Common myeloid progenitor, CD34-positive (primary cell): ENCODE data around the gene WDR43.

Source experiments
- CTCF ChIA-PET: fragments of 350-600 bp; sonication (Branson Sonifier 250); formaldehyde crosslinking; loops from one replicate; lab custom pipeline; 2021; ENCODE audit warnings: antibody characterized with exemption; lab: Charles Lee
- POLR2A ChIA-PET: fragments of 350-600 bp; sonication (Branson Sonifier 250); formaldehyde crosslinking; loops from one replicate; lab custom pipeline; 2021; ENCODE audit warnings: antibody characterized with exemption; lab: Charles Lee
- DNase-seq, 3 donors: peaks; one replicate each; pipeline versions ENCODE4 v3.0.0 to v3.0.0-alpha.2; 2013
- H3K27ac ChIP-seq, 2 experiments: 1 replicate in 1 of 2; 2 replicates in 1 of 2; pipeline ENCODE4 v1.7.0; 2013; ENCODE audit warnings: inconsistent platforms in 2 of 2, low read length in 2 of 2, mild to moderate bottlenecking in 2 of 2, low read depth in 1 of 2, moderate library complexity in 1 of 2; ENCODE audit not compliant: severe bottlenecking in 2 of 2, insufficient read depth in 1 of 2, poor library complexity in 1 of 2
- H3K27me3 ChIP-seq, 5 experiments: replicated peaks in 2 of 5; 1 replicate in 3 of 5; 2 replicates in 2 of 5; pipeline versions ENCODE4 v1.6.1 to v1.7.0; 2013; ENCODE audit warnings: low read length in 4 of 5, mild to moderate bottlenecking in 2 of 5, moderate library complexity in 2 of 5, inconsistent platforms in 1 of 5; ENCODE audit not compliant: insufficient read depth in 5 of 5, control insufficient read depth in 4 of 5
- H3K36me3 ChIP-seq, 4 experiments: 1 replicate in 2 of 4; 2 replicates in 2 of 4; pipeline versions ENCODE4 v1.6.1 to v1.7.0; 2013; ENCODE audit warnings: low read length in 3 of 4, control low read depth in 1 of 4, mild to moderate bottlenecking in 1 of 4; ENCODE audit not compliant: control insufficient read depth in 4 of 4, insufficient read depth in 4 of 4
- H3K4me1 ChIP-seq, 4 experiments: 1 replicate in 3 of 4; 2 replicates in 1 of 4; pipeline versions ENCODE4 v1.6.1 to v1.7.1; 2013; ENCODE audit warnings: low read length in 3 of 4, mild to moderate bottlenecking in 3 of 4, control low read depth in 1 of 4, inconsistent platforms in 1 of 4, moderate library complexity in 1 of 4; ENCODE audit not compliant: control insufficient read depth in 4 of 4, insufficient read depth in 4 of 4; ENCODE audit errors: control extremely low read depth in 1 of 4
- H3K4me3 ChIP-seq, 7 experiments: 1 replicate in 4 of 7; 2 replicates in 3 of 7; pipeline versions ENCODE4 v1.5.1 to v1.7.0; 2013; ENCODE audit warnings: mild to moderate bottlenecking in 7 of 7, low read length in 6 of 7, moderate library complexity in 6 of 7, inconsistent platforms in 2 of 7, low read depth in 2 of 7, control low read depth in 1 of 7; ENCODE audit not compliant: insufficient read depth in 4 of 7, control insufficient read depth in 1 of 7; ENCODE audit errors: extremely low read depth in 1 of 7
- H3K9me3 ChIP-seq, 5 experiments: 1 replicate in 4 of 5; 2 replicates in 1 of 5; pipeline versions ENCODE4 v1.6.1 to v1.7.1; 2013; ENCODE audit warnings: low read length in 4 of 5, mild to moderate bottlenecking in 2 of 5, inconsistent platforms in 1 of 5, low read depth in 1 of 5, moderate library complexity in 1 of 5; ENCODE audit not compliant: control insufficient read depth in 4 of 5, insufficient read depth in 2 of 5; ENCODE audit errors: control extremely low read depth in 1 of 5
- WGBS: methylation state at CpG from one replicate; pipeline ENCODE4 v1.1.5; 2013; ENCODE audit not compliant: insufficient coverage; 5-methylcytosine and 5-hydroxymethylcytosine counted together

WDR43 gene

GRCh38 chr2:28927878-28928277 is 33.4 kb downstream of the WDR43 start:
- ChIA-PET POLR2A (no interaction called here), CTCF (interaction anchor here (1.6 kb wide), 1 partner anchor 10 kb away, joined by 5 read pairs; no protein-coding TSS in a partner anchor)
- no peaks in the 10 kb centered on the region for H3K9me3 ChIP-seq
- peaks cover 23 to 93% (median 65%) of the 10 kb centered on the region in 4 experiments for H3K36me3 ChIP-seq
- peaks cover 0 to 2% (median under 1%) of the 10 kb centered on the region in 4 experiments for H3K4me1 ChIP-seq
- WGBS: 100% methylated on average over 1 of the region's 1 CpG
- no peak overlapping the region for H3K27ac ChIP-seq
- no peak overlapping the region for H3K4me3 ChIP-seq
- DNase-seq: no peak
- H3K27me3 ChIP-seq: no peaks in the 10 kb centered on the region

- H3K27ac ChIP-seq: no peak overlapping the region
- ChIA-PET POLR2A (interaction anchor here (1.3 kb wide), 1 partner anchor 13 kb away, joined by 4 read pairs; no protein-coding TSS in a partner anchor), CTCF (interaction anchor here (1.3 kb wide), 1 partner anchor 34 kb away, joined by 4 read pairs; no protein-coding TSS in a partner anchor)
- H3K4me3 ChIP-seq: no peak overlapping the region
- H3K4me1 ChIP-seq: peaks cover 0 to 2% (median under 1%) of the 10 kb centered on the region in 4 experiments
- H3K27me3 ChIP-seq: no peaks in the 10 kb centered on the region
- WGBS: no CpG with 5 or more reads among the region's 4 CpGs
- no peak for DNase-seq
- H3K9me3 ChIP-seq: no peaks in the 10 kb centered on the region
- H3K36me3 ChIP-seq: peaks cover 17 to 89% (median 59%) of the 10 kb centered on the region in 4 experiments
Observed at GRCh38 chr2:28929581-28929980, 35.1 kb downstream of the WDR43 start.

GRCh38 chr2:28930205-28930604 is 35.7 kb downstream of the WDR43 start:
- CTCF ChIA-PET: interaction anchor here (1.3 kb wide), 1 partner anchor 35 kb away, joined by 4 read pairs; no protein-coding TSS in a partner anchor
- no peak overlapping the region for H3K27ac ChIP-seq
- DNase-seq: no peak
- peaks cover 15 to 90% (median 60%) of the 10 kb centered on the region in 4 experiments for H3K36me3 ChIP-seq
- WGBS: no CpG with 5 or more reads among the region's 1 CpG
- POLR2A ChIA-PET: no interaction called here
- peaks cover 0 to 2% (median under 1%) of the 10 kb centered on the region in 4 experiments for H3K4me1 ChIP-seq
- H3K27me3 ChIP-seq: no peaks in the 10 kb centered on the region
- no peaks in the 10 kb centered on the region for H3K9me3 ChIP-seq
- no peak overlapping the region for H3K4me3 ChIP-seq

GRCh38 chr2:28934769-28935168 is 40.3 kb downstream of the WDR43 start:
- Histone ChIP-seq H3K4me3 (no peak overlapping the region), H3K27ac (peak overlapping the region; percentile 41 to 42), H3K36me3 (peaks cover 8 to 88% (median 62%) of the 10 kb centered on the region in 4 experiments), H3K27me3 (no peaks in the 10 kb centered on the region), H3K9me3 (no peaks in the 10 kb centered on the region), H3K4me1 (no peaks in the 10 kb centered on the region)
- DNase-seq: no peak
- POLR2A ChIA-PET: no interaction called here
- WGBS: 100% methylated on average over 2 of the region's 2 CpGs
- CTCF ChIA-PET: interaction anchor here (1.6 kb wide), 1 partner anchor 13 kb away, joined by 4 read pairs; no protein-coding TSS in a partner anchor

- H3K36me3 ChIP-seq: peaks cover 15 to 88% (median 67%) of the 10 kb centered on the region in 4 experiments
- CTCF ChIA-PET: interaction anchor here (1.5 to 2.2 kb wide), 2 partner anchors 9 to 71 kb away, joined by 3 to 4 read pairs; partner anchors contain the start of gene TRMT61B
Observed at GRCh38 chr2:28941008-28941407, 46.5 kb downstream of the WDR43 start.

GRCh38 chr2:28944535-28945248 is 50.2 kb downstream of the WDR43 start:
- Histone ChIP-seq H3K27me3 (no peaks in the 10 kb centered on the region), H3K27ac (no peak overlapping the region), H3K4me3 (no peak overlapping the region), H3K9me3 (peaks cover 0 to 14% (median 5%) of the 10 kb centered on the region in 5 experiments), H3K4me1 (no peaks in the 10 kb centered on the region), H3K36me3 (peaks cover 25 to 85% (median 66%) of the 10 kb centered on the region in 4 experiments)
- WGBS: 86% methylated on average over 8 of the region's 14 CpGs
- DNase-seq: no peak
- POLR2A ChIA-PET: no interaction called here
- CTCF ChIA-PET: interaction anchor here (1.3 kb wide), 1 partner anchor 124 kb away, joined by 3 read pairs; no protein-coding TSS in a partner anchor

More at GRCh38 chr2:28941008-28941407, 46.5 kb downstream of the WDR43 start:
- WGBS: 100% methylated on average over 2 of the region's 3 CpGs
- no peaks in the 10 kb centered on the region for H3K27me3 ChIP-seq
- H3K27ac ChIP-seq: no peak overlapping the region
- no peak for DNase-seq
- no peaks in the 10 kb centered on the region for H3K4me1 ChIP-seq
- POLR2A ChIA-PET: no interaction called here
- no peaks in the 10 kb centered on the region for H3K9me3 ChIP-seq
- no peak overlapping the region for H3K4me3 ChIP-seq
